ENCODE results near the gene ITPKC.

DNA sequence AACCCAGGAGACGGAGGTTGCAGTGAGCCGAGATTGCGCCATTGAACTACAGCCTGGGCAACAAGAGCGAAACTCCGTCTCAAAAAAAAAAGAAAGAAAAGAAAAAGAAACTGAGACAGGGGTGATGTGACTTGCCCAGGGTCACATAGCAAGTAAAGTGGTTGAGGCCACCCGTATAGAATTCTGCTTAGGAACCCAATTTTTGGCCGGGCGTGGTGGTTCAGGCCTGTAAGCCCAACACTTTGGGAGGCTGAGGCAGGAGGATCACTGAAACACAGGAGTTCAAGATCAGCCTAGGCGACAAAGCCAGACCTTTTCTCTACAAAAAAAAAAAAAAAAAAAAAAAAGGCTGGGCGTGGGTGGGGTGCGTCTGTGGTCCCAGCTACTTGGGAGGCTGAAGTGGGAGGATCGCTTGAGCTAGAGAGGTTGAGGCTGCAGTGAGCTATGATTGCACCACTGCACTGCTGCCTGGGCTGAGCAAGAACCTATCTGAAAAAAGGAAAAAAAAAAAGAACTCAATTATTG is 35.4 kb downstream of the ITPKC start:
- TF ChIP-seq SUZ12 (IDR thresholded peaks at IDR 0.05; ENCODE audit: extremely low read depth, insufficient read depth, insufficient read length) (no peak), ZNF274 (IDR thresholded peaks at IDR 0.05; ENCODE audit: low read depth, low read length) (no peak), YY1 (IDR thresholded peaks at IDR 0.05; ENCODE audit: insufficient read depth, insufficient read length) (no peak)
